ENCODE results near the gene CLDN6.

The CLDN6 gene

DNA sequence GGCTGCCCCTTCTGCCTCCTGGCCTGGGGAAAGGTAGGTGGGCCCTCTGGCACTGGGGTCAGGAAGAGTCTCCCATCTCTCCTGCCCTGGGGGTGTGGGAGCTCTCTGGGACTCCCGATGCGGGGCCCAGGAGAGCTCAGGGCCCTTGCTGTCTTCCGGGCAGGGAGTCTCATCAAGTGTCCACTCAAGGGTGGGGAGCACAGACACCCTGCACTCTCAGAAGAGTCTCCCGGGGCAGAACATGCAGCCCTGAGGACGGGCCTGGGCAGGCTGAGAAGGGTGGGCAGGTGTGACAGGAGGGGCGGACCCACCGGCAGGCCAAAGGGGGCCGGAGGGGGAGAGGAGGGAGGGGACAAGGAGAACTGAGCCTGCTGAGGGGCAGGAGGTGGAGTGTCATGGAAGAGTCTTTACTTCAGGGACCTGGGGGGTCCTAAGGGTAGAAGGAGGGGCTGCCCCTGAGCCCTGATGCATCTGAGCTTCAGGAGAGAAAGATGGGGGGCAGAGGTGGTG, 29.3 kb downstream of the CLDN6 start:
- no peak for DNase-seq (ENCODE audit: low spot score)

DNA sequence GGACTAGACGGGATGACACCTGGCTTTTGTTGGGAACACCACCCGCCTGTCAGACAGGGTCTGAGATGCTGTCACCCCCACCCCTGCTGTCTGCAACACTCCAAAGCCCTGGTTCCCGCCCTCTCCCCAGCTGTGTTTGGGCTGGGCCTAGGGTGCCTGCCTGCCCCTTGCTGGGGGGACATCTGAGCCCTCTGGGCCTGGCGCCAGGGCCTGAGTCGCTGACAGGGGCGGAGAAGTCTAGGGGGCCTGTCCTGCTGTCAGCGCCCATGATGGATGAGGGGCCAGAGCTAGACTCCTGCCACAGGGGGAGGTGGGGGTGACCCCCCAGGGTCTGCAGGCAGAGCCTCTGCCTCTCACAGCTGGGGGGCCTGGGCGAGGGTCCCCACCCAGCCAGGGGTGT, 30.1 kb downstream of the CLDN6 start:
- no peak for DNase-seq (ENCODE audit: low spot score)

DNA sequence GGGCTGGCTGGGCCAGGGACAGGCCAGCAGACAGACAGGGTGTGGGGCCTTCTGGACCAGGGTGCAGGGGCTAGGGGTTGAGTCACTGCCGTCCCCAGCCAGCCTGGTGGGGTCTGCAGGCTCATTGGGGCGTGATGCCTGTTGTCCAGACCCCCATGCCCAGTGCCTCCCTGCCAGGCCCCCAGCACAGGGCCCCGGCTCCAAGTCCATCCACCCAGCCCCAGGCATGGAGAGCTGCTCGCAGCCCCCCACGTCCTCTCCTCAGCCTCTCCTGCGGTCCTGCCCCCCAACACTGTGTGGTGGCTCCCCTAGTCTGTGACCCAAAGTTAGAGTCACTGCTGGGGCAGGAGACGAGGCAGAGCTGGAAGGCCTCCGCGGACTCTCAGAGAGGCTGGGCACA, 30.7 kb downstream of the CLDN6 start:
- DNase-seq (ENCODE audit: low spot score), result no peak

DNA sequence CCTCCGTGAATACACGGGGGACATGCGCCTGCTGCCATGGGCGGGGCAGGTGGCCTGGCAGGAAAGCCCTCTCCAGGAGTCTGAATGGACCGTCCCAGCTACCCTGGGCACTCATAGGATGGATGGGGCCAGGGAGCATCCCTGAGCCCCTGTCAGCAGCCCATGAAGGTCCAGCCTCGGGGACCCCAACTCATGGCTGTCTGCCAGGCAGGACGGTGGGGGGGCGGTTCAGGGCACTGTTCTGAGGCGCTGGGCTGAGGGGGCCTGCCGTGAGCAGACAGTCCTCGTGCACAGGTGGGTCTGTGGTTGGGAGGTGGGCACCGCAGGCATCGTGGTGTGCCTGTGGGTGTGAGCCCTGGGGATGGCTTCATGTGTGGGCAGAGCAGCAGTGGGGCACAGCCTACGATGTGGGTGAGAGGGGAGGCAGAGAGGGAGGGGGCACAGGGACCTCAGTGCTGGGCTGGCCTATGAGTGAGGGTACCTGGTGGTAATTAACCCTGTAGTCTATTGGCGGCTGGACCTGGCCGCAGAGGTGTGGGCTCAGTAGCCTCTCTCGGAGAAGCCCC, 31.3 kb downstream of the CLDN6 start:
- no peak for DNase-seq (ENCODE audit: low spot score)

DNA sequence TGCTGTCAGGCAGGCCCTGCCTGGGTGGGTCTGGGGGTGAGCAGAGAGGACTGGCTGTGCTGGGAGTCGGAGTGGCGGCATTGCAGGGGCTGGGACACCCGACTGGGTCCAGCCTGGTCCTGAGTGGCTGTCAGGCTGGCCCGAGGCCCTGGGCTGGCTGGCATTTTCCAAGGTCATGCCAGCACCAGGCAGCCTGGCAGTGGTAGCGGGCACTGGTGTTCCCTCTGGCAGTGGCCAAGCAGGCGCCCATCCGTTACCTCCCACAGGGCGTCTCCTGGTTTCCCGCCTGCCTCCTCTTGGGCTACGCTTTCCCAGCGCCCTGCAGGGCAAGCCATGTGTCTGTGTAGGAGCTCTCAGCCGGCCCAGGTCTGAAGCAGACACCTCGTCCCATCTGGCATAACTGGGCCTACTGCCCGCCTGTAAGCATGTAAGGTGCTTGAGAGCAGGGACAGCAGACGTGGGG, 32.1 kb downstream of the CLDN6 start:
- no peak for DNase-seq (ENCODE audit: low spot score)

DNA sequence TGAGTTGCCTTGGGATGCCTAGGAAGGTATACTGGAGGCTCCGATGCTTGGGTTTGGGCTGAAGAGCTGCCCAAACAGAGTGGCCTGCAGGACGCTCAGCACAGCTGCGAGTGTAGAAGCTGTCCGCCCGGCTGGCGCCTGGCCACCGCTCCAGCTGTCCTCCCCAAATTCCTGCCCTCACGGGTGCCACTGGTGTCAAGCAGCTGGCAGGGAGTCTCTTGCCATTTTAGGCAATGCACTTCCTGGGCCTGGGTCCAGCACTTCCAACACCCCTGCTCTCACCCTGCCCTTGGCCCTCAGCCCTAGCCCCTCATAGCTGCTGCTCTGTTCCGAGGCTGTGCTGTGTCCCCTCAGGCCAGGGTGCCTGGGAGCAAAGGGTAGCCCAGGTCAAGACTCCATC, 32.5 kb downstream of the CLDN6 start:
- DNase-seq (ENCODE audit: low spot score), result no peak

DNA sequence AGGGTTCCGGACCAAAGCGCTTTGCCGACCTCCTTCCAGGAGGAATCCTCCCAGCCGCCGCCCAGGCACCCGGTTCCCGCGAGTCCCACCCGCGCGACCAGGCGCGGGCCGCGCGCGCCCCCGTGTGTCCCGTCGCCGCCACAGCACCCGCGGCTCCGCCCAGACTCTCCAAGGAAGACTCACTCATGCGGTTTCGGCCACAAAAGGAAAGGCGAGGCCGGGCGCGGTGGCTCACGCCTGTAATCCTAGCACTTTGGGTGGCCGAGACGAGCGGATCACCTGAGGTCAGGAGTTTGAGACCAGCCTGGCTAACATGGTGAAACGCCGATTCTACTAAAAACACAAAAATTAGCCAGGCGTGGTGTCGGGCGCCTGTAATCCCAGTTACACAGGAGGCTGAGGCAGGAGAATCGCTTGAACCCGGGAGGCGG, 34.3 kb downstream of the CLDN6 start:
- no peak for DNase-seq (ENCODE audit: low spot score)

DNA sequence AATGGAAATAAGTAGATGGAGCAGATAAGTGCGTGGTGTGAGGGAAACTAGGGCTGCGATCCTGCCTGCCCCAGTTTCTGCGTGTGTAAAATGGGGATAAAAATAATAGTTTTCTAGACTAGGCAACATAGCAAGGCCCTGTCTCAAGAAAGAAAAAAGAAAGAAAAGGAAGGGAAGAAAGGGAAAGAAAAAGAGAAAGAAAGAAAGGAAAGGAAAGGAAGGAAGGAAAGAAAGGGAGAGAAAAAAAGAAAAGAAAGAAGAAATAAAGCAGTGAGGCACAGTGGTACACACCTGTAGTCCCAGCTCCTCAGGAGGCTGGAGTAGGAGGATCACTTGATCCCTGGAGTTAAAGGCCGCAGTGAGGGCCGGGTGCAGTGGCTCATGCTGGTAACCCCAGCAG, 35.6 kb downstream of the CLDN6 start:
- DNase-seq (ENCODE audit: low spot score), result no peak

DNA sequence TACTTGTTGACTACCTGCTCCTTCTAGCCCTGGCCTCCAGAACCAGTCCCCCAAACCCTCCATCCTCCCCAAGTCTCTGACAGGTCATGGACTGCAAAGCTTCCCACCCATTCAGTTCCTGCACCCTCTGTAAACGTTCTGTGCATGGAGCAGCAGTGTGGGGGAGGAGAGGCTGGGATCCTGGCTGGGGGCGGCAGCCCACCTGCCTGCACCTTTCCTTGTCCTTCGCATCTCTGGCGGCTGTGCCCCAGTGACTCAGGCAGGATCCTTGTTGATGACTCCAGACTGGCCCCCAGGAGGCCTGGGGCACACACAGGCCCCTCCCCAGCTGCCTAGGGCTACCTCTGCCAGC, 36.1 kb downstream of the CLDN6 start:
- no peak for DNase-seq (ENCODE audit: low spot score)

DNA sequence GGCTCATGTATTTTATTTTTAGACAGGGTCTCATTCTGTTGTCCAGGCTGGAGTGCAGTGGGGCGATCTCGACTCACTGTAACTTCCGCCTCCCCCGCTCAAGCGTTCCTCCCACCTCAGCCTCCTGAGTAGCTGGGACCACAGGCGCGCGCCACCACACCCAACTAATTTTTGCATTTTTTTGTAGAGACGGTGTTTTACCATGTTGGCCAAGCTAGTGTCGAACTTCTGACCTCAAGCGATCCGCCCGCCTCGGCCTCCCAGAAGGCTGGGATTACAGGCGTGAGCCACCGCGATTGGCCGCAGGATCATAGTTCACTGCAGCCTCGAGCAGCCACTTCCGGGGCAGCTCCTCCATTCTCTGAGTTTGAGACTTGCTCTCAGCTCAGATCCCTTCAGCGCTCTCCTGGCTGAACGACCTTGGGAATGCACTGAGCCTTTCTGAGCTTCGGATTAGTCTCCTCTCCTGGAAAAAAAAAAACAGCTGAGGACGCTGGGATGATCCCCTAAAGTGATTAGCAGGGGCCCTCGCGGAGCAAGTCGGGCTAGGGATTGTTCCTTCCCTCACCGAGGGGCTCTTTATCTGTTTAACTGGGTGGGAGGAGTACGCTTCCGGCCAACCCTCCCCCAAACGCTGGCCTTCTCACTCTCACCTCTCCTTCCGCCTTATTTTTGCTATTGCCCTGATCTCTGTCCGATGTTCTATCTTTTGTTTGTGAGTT, 36.6 kb downstream of the CLDN6 start:
- no peak for DNase-seq (ENCODE audit: low spot score)

DNA sequence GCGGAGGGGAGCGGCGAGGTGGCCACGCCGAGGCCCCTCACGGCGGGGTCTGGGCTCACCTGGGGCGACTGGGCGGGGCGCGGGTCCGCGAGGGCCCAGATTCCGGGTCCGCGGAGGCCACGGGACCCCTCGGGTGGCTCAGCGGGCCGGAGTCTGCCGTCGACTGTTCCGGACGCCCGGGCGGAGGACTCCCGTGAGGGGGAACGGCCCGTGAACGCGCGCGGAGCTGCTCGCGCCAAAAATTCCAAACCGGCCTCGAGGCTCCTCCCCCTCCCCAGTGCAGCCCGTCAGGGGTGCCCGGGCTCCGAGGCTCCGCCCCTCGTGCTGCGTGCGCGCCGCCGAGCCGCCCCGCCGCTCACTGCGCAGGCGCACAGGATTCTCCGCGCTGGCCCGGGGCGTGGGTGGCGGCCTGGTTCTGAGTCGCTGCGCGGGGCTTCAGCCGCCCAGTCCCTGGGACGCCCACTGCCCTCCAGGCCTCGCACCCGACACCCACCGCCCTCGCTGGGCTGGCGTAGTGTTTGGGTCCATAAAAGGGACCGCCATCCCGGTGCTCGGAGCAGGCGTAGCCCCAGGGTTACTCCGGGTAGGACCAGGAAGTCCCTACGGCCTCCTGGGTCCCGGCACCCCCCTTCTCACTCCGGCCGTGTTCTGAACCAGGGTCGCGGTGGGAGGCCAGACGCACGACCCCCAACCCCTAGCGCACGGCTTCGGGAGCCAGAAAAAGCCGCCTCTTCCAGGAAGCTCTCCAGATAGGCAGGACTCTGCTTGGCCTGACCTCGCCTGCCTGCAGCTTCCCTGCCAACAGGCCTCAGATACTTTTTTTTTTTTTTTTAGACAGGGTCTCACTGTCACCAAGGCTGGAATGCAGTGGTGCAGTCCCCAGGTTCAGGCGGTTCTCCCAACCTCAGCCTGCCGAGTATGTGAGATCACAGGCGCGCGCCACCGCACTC, 37.5 kb downstream of the CLDN6 start, which contains the start of gene PKMYT1:
PKMYT1 (minus strand) TSS at position 220 of the 950 bp plus-strand sequence. CDS start 789 bp downstream, outside the sequence.
- DNase-seq (ENCODE audit: low spot score), result peak; percentile 83

DNA sequence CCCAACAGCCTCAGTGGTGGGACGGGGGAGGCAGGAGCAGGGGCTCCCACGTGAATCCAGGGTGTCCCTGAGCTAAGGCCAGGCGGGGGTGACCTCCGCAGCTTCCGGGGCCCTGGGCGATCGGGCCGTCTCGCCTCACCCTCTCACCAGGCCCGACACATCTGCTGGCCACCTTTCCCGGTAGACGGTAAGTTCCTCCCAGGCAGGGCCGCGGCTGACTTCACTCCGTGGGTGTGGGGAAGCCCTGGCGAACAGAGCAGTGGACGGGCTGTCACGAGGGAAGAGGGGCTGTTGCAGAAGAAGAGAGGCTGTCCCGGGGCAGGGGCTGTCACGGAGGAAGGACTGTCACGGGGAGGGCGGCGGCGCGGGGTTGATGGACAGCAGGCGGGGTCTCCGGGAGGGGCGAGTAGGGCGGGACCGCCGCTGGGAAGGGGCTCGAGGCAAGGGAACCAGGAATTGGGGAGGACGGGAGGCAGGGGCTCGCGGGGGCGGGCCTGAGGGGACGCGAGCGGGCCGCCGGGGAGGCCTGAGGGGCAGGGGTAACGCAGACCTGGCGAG, 38.2 kb downstream of the CLDN6 start:
- DNase-seq (ENCODE audit: low spot score), result no peak

DNA sequence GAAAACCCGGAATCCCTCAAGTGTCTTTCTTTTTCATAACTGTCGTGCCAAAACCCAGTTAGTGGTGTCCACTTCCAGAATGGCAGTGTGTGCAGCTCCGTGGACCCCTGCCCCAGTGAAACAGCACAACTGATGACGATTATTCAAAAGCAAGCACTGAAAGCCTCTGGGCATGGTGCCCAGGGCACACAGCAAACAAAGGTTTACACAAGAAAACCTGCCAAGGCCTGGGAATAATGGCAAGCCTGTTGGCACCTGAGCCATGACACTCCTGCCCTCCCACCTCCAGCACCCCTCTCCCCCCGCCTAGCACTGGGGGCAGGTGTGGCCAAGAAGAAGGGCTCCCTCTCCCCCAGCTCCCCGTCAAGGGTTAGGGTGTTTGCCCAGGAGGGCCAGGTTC, 40.5 kb downstream of the CLDN6 start:
- no peak for DNase-seq (ENCODE audit: low spot score)

DNA sequence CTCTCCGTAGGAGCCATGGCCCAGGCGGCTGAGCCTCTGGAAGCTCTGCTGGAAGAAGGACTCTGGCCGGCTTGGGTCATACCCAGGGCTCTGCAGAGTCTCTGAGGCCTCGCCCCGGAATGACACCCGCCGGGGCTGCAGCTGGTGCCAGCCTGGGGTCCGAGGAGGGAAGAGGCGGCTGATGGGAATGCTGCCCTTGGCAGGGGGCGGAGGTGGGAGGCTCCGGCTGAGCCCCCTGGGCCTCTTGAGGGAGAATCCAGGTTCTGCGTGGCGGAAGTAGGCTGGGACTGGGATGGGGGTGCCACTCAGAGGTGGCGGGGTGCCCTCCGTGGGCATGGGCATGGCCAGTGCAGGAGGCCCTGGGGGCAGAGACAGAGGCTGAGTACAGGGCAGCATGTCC, 41.3 kb downstream of the CLDN6 start:
- DNase-seq (ENCODE audit: low spot score), result no peak

DNA sequence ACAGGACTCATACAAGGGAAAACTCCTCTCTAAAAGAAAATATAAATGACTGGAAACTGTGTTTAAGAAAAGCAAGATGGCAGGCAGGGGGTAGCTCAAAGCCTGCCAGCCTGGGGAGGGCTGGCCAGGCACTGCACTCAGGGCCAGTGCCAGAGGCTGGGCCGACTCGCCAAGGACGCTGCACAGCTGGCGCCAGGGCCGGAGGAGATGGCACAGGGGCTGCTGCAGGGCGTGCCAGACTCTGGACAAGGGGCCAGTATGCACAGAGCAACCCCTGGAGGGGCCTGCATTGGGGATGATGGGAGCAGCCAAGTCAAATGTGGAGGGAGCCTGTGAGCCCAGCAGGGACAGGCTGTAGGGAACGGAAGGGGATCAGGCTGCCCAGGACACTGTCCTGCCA, 41.8 kb downstream of the CLDN6 start:
- DNase-seq (ENCODE audit: low spot score), result no peak

DNA sequence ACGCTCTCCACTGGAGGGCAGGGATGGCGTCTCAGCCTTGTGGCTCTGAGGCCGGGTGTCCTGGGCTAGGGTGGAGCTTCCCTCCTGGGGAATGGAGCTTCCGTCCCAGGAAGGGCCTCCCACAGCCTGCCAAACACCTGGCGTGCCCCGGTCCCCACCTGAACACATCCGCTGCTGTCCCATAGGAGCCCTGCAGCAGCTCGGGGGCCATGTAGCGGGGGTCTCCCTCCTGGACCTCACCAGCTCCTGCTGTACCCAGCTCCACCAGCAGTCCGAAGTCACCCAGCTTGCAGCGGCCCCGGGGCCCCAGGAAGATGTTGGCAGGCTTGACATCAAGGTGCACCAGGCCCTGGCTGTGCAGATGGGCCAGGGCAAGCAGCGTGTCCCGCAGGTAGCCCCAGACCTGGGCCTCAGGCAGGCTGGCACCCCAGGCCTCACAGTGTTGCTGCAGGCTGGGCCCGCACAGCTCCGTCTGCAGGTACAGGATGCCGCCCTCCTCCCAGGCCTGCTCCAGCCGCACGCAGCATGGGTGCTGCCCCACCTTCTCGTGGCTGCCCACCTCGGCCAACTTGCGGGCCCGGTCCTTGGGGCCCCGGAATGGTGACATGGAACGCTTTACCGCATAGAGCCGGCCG, 42.7 kb downstream of the CLDN6 start:
- no peak for DNase-seq (ENCODE audit: low spot score)

DNA sequence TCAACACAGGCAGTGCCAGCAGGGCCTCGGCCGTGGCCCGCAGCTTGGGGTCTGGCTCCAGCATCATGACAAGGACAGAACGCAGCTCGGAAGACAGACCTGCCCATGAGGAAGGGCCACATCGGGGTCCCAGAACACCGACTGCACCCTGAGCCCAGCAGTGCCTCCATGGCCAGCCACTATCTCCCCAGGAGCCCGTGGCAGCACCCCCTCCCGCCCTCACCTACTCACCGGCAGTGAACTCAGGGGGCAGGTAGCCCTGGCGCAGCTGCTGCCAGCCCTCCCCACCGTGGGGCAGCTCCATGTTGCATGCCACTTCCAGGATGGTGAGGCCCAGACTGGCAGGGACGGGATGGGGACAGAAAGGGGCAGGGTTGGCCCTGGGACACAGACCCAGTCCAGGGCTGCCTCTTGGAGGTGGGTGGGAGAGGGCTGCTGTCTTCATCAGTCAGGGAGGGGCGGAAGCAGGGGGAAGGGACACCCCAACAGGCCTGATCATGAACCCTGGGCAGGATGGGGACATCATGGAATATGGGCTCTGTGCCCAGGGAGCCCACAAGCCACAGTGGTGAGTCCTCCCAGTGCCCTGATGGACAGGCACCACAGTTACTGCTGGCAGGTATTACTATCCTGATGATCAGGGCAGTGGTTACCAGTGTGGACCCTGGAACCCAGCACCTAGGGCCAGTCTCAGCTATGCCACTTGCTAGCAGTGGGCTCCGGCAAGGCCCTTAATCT, 43.5 kb downstream of the CLDN6 start:
- no peak for DNase-seq (ENCODE audit: low spot score)

DNA sequence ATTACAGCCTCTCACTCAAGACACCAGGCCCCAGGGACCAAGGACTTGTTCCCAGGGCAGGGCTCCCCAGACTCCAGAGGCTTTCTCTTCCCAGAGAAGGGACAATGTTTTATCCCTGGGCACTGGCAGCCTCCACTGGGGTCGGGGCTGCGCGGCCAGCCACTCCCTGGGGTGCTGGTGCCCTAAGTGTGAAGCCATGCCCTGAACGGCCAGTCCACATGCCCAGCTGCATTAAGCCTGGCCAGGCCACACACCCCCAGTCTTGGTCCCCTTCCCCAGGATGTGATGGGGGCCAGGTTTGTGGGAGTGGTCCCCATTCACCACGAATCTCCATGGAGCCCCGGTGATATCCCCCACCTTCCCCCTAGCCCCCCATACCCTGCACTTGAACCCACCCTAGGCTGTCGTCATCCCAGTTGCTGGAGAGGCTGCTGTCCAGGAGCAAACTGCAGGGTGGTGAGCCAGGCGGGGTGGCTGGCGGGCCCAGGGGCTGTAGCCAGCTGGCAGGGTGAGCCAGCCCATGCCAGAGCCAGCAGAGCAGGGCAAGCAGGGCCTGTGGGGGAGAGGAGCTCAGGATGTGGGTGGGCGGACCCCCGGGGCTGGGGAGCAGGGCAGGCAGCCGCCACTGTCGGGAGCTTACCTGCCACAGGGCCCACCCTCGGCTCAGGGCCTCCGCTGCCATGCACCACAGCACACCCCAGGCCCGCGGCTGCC, 44.2 kb downstream of the CLDN6 start:
- peak; percentile 58 for DNase-seq (ENCODE audit: low spot score)

DNA sequence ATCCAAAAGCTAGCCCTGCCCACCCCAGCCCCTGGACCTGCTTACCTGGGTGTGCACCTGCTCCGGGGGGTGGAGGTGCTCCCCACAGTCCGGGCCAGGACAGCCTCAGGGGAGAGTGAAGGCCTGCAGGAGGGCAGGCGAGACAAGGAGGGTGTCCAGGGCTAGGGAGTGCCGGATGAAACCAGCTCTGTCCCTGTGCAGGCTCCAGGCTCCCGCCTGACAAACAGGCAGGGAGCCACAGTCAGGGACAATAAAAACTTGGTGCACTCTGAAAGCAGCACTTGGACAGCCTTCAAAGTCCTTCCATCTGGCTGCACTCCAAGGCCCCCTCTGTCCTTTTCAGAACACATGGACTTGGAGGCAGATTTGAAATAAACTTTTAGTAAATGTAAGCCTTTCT, 44.9 kb downstream of the CLDN6 start:
- DNase-seq (ENCODE audit: low spot score), result peak; percentile 65

All from globus pallidus (tissue), 1 donor.